T-helper 2 cell (primary cell): ENCODE data around the gene ZSCAN9.

Source experiments
- DNase-seq, 5 experiments: peaks; one replicate each; pipeline versions ENCODE4 v3.0.0 to v3.0.0-alpha.2; 2012 to 2022

ZSCAN9 gene

DNA sequence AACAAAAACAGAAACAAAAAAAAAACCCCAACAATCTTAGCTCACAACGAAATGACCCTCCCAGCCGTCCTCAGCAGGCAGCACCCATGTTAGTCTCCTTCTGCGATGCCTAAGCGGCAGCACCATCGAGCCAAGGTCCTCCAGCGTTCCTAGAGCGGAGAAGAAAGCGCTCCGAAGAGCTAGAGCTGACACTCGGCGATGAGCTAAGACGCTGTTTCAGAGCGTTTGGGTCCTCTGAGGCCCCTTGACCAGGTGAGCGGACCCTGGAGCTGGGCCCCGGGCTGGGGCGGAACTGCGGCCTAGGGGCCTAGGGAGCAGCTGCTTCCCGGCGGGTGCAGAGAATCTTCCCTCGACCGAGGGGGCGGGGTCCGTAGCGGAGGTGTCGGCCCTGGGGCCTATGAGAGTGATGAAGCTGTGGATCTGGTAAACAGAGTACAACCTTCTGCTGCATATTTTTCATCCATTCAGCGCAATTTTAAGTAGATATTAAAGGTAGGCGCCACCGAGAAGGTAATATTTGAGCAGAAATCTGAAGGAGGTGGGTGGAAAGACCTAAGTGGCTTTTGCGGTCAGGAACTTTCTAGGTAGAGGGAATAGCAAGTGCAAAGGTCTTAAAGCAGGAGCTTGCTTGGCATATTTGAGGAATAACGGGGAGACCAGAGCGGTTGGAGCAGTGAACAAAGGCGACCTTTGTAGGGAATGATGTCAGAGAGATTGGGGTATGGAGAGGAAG lies 42.1 kb downstream of the ZSCAN9 start, which contains the start of gene ZSCAN26:
TSS of gene ZSCAN26 (plus strand) at position 182 of the 733 bp plus-strand sequence. CDS start 4,777 bp downstream, outside the sequence.
- peak; percentile 37 to 93 (median 72) for DNase-seq

- DNase-seq: no peak
Observed at GRCh38 chr6:28267695-28268059, 42.6 kb downstream of the ZSCAN9 start.

DNA sequence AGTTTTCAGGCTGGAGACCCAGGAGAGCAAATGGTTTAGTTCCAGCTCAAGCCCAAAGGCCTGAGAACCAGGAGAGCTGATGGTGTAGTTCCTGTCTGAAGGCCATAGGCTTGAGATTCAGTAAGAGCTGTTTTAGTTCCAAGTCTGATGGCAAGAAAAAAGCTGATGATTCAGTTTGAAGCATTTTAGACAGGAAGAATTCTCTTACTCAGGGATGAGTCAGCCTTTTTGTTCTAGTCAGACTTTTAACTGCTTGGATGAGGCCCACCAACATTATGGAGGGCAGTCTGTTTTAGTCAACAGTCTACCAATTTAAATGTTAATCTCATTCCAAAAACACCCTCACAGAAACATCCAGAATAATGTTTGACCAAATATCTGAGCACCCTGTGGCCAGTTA lies 44.4 kb downstream of the ZSCAN9 start:
- DNase-seq: no peak

- DNase-seq: no peak
Observed at GRCh38 chr6:28274888-28275287, 49.8 kb downstream of the ZSCAN9 start.

- DNase-seq: no peak
Observed at GRCh38 chr6:28277746-28278145, 52.7 kb downstream of the ZSCAN9 start.

DNA sequence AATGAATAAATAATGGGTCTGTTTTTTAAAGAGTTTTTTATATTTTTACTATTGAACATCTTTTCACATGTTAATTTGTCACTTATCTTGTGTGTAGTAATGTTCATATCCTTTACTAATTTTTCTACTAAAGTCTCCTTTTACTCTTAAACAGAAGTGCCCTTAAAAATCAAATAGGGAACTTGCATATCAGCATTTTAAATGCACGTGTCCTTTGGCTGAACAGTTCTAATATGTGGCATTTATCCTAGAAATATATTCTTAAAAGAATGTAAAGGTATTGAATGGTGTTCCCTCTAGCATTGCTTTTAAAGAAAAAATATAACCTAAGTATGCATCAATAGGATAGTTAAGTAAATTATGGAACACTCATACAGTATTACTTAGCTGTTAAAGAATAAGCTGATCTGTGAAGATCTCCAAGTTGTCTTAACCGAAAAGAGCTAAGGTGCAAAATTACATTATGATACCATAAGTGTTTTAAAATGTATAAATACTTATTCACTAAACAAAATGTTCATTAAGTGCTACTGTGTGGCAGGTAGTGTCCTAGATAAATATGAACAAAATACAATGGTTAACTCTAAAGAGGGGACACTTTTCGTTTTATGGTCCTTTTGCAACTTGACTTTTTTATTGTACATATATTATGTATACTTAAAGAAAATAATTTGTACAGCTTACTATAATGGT lies 55.7 kb downstream of the ZSCAN9 start:
- no peak for DNase-seq

- DNase-seq: peak in 4 of 5 experiments; percentile 13 to 74 (median 17)
Observed at GRCh38 chr6:28281288-28282064, 56.4 kb downstream of the ZSCAN9 start, which contains the start of gene PGBD1. PGBD1 (plus strand) TSS chr6:28281572; CDS start chr6:28283814, 2,242 bp downstream.

- DNase-seq: peak in 1 of 5 experiments; percentile 11
Observed at GRCh38 chr6:28282926-28283325, 57.9 kb downstream of the ZSCAN9 start.
